Thoracic aorta (tissue), 2 donors: ENCODE data around the gene IL19. TPM values are rescaled to one million over a fixed set of nuclear protein-coding genes. Genes with fewer than 3 reads are reported as not detected.

Experiments
- ATAC-seq: fragments of 150-250 bp; one replicate; pipeline ENCODE4 v1.8.0; 2017; ENCODE audit warnings: low read depth; ENCODE audit not compliant: insufficient number of reproducible peaks, low FRiP score
- DNase-seq: peaks from one replicate; pipeline ENCODE4 v3.0.0-alpha.2; 2020; ENCODE audit warnings: low spot score
- H3K27ac ChIP-seq, 2 donors: fragments of 200-600 bp; sonication (generic); 1 replicate in 1 of 2; 2 replicates in 1 of 2; pipeline ENCODE4 v1.5.1; 2016; ENCODE audit warnings: mild to moderate bottlenecking in 2 of 2, moderate library complexity in 2 of 2
- H3K27me3 ChIP-seq: fragments of 200-600 bp; sonication (generic); replicated peaks from 2 replicates; pipeline ENCODE4 v1.6.0; 2016; ENCODE audit warnings: mild to moderate bottlenecking; ENCODE audit not compliant: insufficient read depth
- H3K36me3 ChIP-seq: fragments of 200-600 bp; sonication (generic); one replicate; pipeline ENCODE4 v1.5.1; 2016
- H3K4me1 ChIP-seq, 2 donors: fragments of 200-600 bp; sonication (generic); 1 replicate in 1 of 2; 2 replicates in 1 of 2; pipeline versions ENCODE4 v1.5.1 to v1.6.0; 2016; ENCODE audit warnings: low read depth in 2 of 2, mild to moderate bottlenecking in 1 of 2; ENCODE audit not compliant: control insufficient read depth in 1 of 2
- H3K4me3 ChIP-seq: fragments of 200-600 bp; sonication (generic); 2 replicates; pipeline ENCODE4 v1.5.1; 2016; ENCODE audit warnings: mild to moderate bottlenecking
- H3K9me3 ChIP-seq: fragments of 200-600 bp; sonication (generic); 2 replicates; pipeline ENCODE4 v1.5.1; 2016
- CTCF ChIP-seq: fragments of 200-600 bp; sonication (generic); IDR thresholded peaks from one replicate; pipeline ENCODE4 v1.5.1; 2019; ENCODE audit warnings: antibody characterized with exemption
- total RNA-seq, 2 donors: library from RNA; depleted of rRNA; stranded (reverse); fragments of >200 nt; gene quantifications; one replicate each; pipeline versions ENCODE4 v1.1.0 to v1.2.3, GENCODE V29; 2016

The IL19 gene
- total RNA-seq, 2 donors from 2014 or later: not detected

- Histone ChIP-seq H3K4me1 (peaks cover 0 to 5% of the 10 kb centered on the region in 2 donors), H3K27ac (no peak overlapping the region), H3K36me3 (no peaks in the 10 kb centered on the region), H3K4me3 (no peak overlapping the region), H3K27me3 (no peaks in the 10 kb centered on the region), H3K9me3 (no peaks in the 10 kb centered on the region)
- DNase-seq: no peak
- no peak for ATAC-seq
- no peak for TF ChIP-seq CTCF
Measured at GRCh38 chr1:206823727-206824126, 53.2 kb downstream of the IL19 start.

GRCh38 chr1:206824331-206824730, 53.8 kb downstream of the IL19 start:
- Histone ChIP-seq H3K9me3 (no peaks in the 10 kb centered on the region), H3K27me3 (no peaks in the 10 kb centered on the region), H3K27ac (no peak overlapping the region), H3K4me1 (peaks cover 0 to 5% of the 10 kb centered on the region in 2 donors), H3K4me3 (no peak overlapping the region), H3K36me3 (no peaks in the 10 kb centered on the region)
- TF ChIP-seq CTCF: no peak
- DNase-seq (no peak), ATAC-seq (no peak)

GRCh38 chr1:206826394-206826793, 55.8 kb downstream of the IL19 start:
- H3K4me1 ChIP-seq: peaks cover 0 to 5% of the 10 kb centered on the region in 2 donors
- H3K36me3 ChIP-seq: no peaks in the 10 kb centered on the region
- no peaks in the 10 kb centered on the region for H3K9me3 ChIP-seq
- H3K4me3 ChIP-seq: no peak overlapping the region
- H3K27me3 ChIP-seq: no peaks in the 10 kb centered on the region
- no peak for ATAC-seq
- no peak overlapping the region for H3K27ac ChIP-seq
- no peak for TF ChIP-seq CTCF
- no peak for DNase-seq

DNA sequence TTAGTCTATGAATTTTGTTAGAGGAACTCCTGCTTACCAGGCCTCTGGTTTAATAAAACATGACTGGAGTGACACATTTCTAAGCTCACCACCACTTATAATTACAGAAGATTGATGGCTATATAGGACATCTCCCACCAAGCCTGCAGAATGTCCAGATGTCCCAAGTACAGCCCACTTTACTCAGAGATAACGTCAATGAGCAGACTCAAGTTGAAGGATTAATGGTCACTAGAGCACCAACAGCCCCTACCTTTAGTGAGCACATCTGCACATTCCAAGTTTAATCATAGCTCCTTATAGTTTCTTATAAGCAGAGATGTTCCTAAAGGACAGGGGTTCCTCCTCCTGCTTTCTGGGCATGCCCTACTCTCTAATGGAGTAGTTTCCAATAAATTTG, 57.5 kb downstream of the IL19 start:
- H3K4me1 ChIP-seq: peaks cover 0 to 5% of the 10 kb centered on the region in 2 donors
- H3K27me3 ChIP-seq: no peaks in the 10 kb centered on the region
- H3K27ac ChIP-seq: no peak overlapping the region
- no peaks in the 10 kb centered on the region for H3K36me3 ChIP-seq
- no peaks in the 10 kb centered on the region for H3K9me3 ChIP-seq
- DNase-seq (no peak), ATAC-seq (no peak)
- H3K4me3 ChIP-seq: no peak overlapping the region
- no peak for TF ChIP-seq CTCF

GRCh38 chr1:206828765-206829164, 58.2 kb downstream of the IL19 start:
- no peak overlapping the region for H3K27ac ChIP-seq
- ATAC-seq: no peak
- no peaks in the 10 kb centered on the region for H3K36me3 ChIP-seq
- no peaks in the 10 kb centered on the region for H3K27me3 ChIP-seq
- DNase-seq: no peak
- TF ChIP-seq CTCF: no peak
- no peak overlapping the region for H3K4me3 ChIP-seq
- H3K9me3 ChIP-seq: no peaks in the 10 kb centered on the region
- peaks cover 0 to 4% of the 10 kb centered on the region in 2 donors for H3K4me1 ChIP-seq
